Astrocyte (in vitro differentiated cells and primary cell): ENCODE data around the gene PBX1.

ENCODE experiments used
- CTCF ChIP-seq: IDR thresholded peaks from 2 replicates; pipeline ENCODE4 v1.5.1; 2011; ENCODE audit warnings: low read depth, mild to moderate bottlenecking, inconsistent platforms, low read length, moderate library complexity; ENCODE audit not compliant: insufficient read depth
- EZH2 ChIP-seq: IDR thresholded peaks from 2 replicates; pipeline ENCODE4 v1.6.1; 2012; ENCODE audit warnings: mild to moderate bottlenecking, low read length, inconsistent platforms; ENCODE audit not compliant: insufficient read depth

- TF ChIP-seq CTCF (no peak), EZH2 (no peak)
Observed at GRCh38 chr1:164760569-164760968, 201.6 kb downstream of the PBX1 start.
